ENCODE measurements around the gene CAPN11. TPM values are rescaled to one million over a fixed set of nuclear protein-coding genes. Genes with fewer than 3 reads are reported as not detected.

The CAPN11 gene
- total RNA-seq, 1 experiment from 2014 or later, result 0.28 TPM

GRCh38 chr6:44216677-44217331 lies 58.2 kb downstream of the CAPN11 start, which contains the start of gene MYMX:
Gene MYMX (plus strand): TSS chr6:44216926. CDS start chr6:44217472, 546 bp downstream.
- no peak within 1 kb of the TSS for H2AFZ ChIP-seq (ENCODE audit: low read length)
- H3K4me2 ChIP-seq (ENCODE audit: insufficient read depth, insufficient read length, low read length), result peak within 1 kb of the TSS; percentile 1

More at GRCh38 chr6:44216677-44217331, 58.2 kb downstream of the CAPN11 start, which contains the start of gene MYMX:
- no peak for TF ChIP-seq CTCF (conservative IDR thresholded peaks at IDR 0.05)
- peaks cover 4% of the 10 kb centered on the region for H3K27me3 Mint-ChIP-seq (ENCODE audit: low read depth)
- no CpG with 5 or more reads among the region's 7 CpGs for WGBS (ENCODE audit: extremely low coverage, insufficient read length, low lambda C conversion rate)
- no peak within 1 kb of the TSS for H3K18ac ChIP-seq (ENCODE audit: insufficient read length, low read depth, low read length)
- no peak within 1 kb of the TSS for H4K8ac ChIP-seq (replicated peaks; ENCODE audit: insufficient read length, low read depth, low read length)
- no peak within 1 kb of the TSS for H3K23ac ChIP-seq (ENCODE audit: insufficient read length, low read depth, low read length)
- no peaks in the 10 kb centered on the region for H3K27me3 ChIP-seq (ENCODE audit: insufficient read depth, low read length)
- H3K9ac ChIP-seq (ENCODE audit: extremely low read depth, insufficient read length, low read length), result peak within 1 kb of the TSS; percentile 1
- H3K79me1 ChIP-seq (ENCODE audit: insufficient read depth, low read depth, low read length, poor library complexity, severe bottlenecking), result no peaks in the 10 kb centered on the region
- H3K4me3 Mint-ChIP-seq, result peak within 1 kb of the TSS; percentile 33 to 70
- H3K9me3 Mint-ChIP-seq, result no peaks in the 10 kb centered on the region
- H3K79me2 ChIP-seq (ENCODE audit: insufficient read depth, low read length), result no peaks in the 10 kb centered on the region
- peaks cover 0 to 3% (median 0%) of the 10 kb centered on the region in 3 experiments; a peak in 2 of 7 replicates for H3K36me3 Mint-ChIP-seq (ENCODE audit: insufficient read depth in 1 of 3, low read depth in 3 of 3)
- H2BK12ac ChIP-seq (ENCODE audit: insufficient read length, low read depth, low read length), result no peak within 1 kb of the TSS
- H2BK120ac ChIP-seq (ENCODE audit: low read depth, low read length, poor library complexity, severe bottlenecking), result no peak within 1 kb of the TSS
- no peak within 1 kb of the TSS for H2BK20ac ChIP-seq (ENCODE audit: low read depth, low read length, poor library complexity, severe bottlenecking)
- H3K4me1 ChIP-seq (ENCODE audit: insufficient read depth, low read length), result peaks cover 16% of the 10 kb centered on the region; the same call in 1 of the 2 replicates
- no peak within 1 kb of the TSS for H3K56ac ChIP-seq (ENCODE audit: insufficient read length, low read depth, low read length)
- peaks cover 38 to 39% of the 10 kb centered on the region in 2 experiments for H3K4me1 Mint-ChIP-seq
- peak within 1 kb of the TSS; percentile 58 to 100 (median 67); a peak in 4 of 7 replicates for H3K27ac Mint-ChIP-seq
- no peak within 1 kb of the TSS for H4K5ac ChIP-seq (ENCODE audit: insufficient read length, low read depth, low read length)
- no peak within 1 kb of the TSS; the same call in 1 of the 2 replicates for H3K14ac ChIP-seq (ENCODE audit: insufficient read depth, low read length)
- H3K9me3 ChIP-seq (ENCODE audit: control insufficient read depth, low read depth, low read length), result no peaks in the 10 kb centered on the region
- H2BK5ac ChIP-seq (ENCODE audit: insufficient read length, low read length), result no peak within 1 kb of the TSS
- peak; percentile 72 for DNase-seq
- H3K27ac ChIP-seq (ENCODE audit: insufficient read length, low read depth, low read length), result no peak within 1 kb of the TSS
- no peak within 1 kb of the TSS for H3T11ph ChIP-seq (ENCODE audit: low read length)
- H4K20me1 ChIP-seq (ENCODE audit: control insufficient read depth, insufficient read depth, insufficient read length), result no peaks in the 10 kb centered on the region
- H2BK15ac ChIP-seq (ENCODE audit: low read depth, low read length), result no peak within 1 kb of the TSS
- no peak within 1 kb of the TSS for H2AK5ac ChIP-seq (ENCODE audit: insufficient read length, low read length)
- no peak within 1 kb of the TSS for H3K4ac ChIP-seq (ENCODE audit: low read depth, low read length)
- H4K91ac ChIP-seq (ENCODE audit: insufficient read length, low read depth, low read length), result no peak within 1 kb of the TSS
- H3K23me2 ChIP-seq (ENCODE audit: insufficient read length, low read depth, low read length, poor library complexity, severe bottlenecking), result peaks cover 8% of the 10 kb centered on the region

Data from H9 (cell line).